Globus pallidus (tissue), 1 donor: ENCODE data around the gene HTR4.

Experiments
- DNase-seq: peaks from one replicate; pipeline ENCODE4 v3.0.0-alpha.2; 2015; ENCODE audit warnings: low spot score

The HTR4 gene

GRCh38 chr5:148663509-148663908 is 9.2 kb upstream of the HTR4 start:
- no peak for DNase-seq

DNA sequence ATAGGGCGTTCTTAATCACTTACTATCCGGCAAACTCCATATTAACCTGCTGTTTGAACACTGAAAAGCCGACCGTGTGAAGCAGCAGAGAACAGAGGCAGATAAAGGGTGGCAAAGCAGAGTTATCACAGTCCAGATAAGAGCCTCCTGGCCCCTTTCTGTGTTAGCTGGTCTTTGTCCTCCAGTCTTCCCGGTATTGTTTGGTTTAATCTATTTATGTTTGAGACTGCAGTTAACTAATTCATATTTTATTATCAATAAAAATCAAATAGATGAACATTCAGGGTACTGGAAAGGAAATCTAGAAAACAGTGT is 6.0 kb upstream of the HTR4 start:
- no peak for DNase-seq

- DNase-seq: no peak
These were observed 5.5 kb upstream of the HTR4 start for GRCh38 chr5:148659641-148660345.

DNA sequence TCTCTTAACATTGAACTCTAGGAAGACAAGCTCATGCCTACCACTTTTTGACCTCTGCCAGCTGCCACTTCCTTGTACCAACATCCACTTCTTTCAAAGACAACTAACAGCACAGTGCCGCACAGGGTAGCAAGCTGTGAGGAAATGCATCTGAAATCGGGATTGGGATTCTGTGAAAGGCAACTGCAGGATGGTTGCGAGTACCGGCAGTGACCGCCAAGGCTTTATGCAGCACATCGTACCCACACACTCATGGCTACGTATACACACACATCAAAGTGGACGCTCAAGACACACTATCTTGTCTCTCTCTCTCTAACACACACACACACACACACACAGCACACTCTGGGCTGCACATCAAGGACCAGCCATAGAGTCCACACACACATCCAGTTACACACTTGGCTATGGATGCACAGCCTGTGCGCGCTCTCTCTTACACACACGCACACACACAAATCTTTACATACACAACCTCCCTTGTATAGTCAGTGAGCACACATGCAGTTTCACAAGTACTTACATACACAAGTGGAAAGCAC is 964 bp downstream of the HTR4 start:
- DNase-seq: no peak

- no peak for DNase-seq
These were observed 2.8 kb downstream of the HTR4 start for GRCh38 chr5:148651528-148651927.

GRCh38 chr5:148645527-148645926 is 8.8 kb downstream of the HTR4 start:
- no peak for DNase-seq

GRCh38 chr5:148641735-148642134 is 12.6 kb downstream of the HTR4 start:
- DNase-seq: no peak

- no peak for DNase-seq
These were observed 13.9 kb downstream of the HTR4 start for GRCh38 chr5:148640471-148640870.

DNA sequence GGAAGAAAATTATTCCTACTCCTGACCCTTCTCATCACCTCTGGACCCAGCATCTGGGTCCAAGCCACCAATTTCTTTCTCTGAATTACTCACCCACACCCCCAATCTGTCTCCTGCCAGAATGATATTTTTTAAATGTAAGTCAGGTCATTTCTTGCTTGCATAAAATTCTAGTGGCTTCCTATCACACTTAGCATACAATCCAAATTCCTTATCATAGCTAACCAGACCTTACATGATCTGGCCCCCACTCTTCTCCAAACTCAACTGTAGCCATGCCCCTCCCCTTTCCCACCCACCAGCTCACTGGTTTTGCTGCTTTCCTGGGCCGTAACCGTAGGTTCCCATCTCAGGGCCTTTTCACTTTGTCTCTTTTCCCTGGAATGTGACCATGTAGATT is 15.2 kb downstream of the HTR4 start:
- no peak for DNase-seq

- no peak for DNase-seq
These were observed 18.0 kb downstream of the HTR4 start for GRCh38 chr5:148636353-148636752.

DNA sequence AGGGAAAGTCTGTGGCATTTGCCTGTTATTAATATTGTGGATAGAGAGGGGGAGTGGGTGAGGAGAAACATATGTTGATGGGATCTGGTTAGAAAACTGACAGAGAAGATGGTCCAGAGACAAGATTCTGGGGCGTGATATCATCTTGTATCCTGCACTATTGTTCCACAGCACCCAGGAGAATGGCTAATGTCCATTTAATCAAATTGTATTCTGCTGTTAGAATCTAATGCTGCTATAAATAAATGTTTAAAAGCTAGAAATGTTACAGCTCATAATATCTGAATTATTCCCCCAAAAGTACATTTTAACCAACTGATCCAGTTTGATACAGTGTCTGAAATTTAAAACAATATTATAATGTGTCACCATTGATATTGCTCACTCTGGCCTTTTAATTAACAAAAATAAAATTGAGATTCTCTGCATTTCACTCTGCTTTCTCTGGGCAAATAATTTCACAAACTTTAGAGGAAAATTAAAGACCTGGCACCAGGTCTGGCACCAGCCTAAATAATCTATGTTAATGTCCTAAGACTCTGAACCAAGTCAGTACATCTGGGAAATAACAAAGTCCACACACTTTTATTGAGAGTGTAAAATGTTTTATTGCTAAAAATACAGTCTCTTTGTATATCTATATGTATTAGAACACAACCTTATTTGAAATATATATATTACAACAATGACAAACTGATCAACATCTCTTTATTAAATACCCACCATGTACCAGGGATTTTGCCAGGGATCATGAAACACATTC is 18.8 kb downstream of the HTR4 start:
- DNase-seq: no peak

GRCh38 chr5:148633067-148633377 is 21.3 kb downstream of the HTR4 start:
- no peak for DNase-seq

- DNase-seq: no peak
These were observed 21.9 kb downstream of the HTR4 start for GRCh38 chr5:148632255-148633066.

- no peak for DNase-seq
These were observed 27.3 kb downstream of the HTR4 start for GRCh38 chr5:148626986-148627385.

- DNase-seq: no peak
These were observed 28.2 kb downstream of the HTR4 start for GRCh38 chr5:148626081-148626613.

DNA sequence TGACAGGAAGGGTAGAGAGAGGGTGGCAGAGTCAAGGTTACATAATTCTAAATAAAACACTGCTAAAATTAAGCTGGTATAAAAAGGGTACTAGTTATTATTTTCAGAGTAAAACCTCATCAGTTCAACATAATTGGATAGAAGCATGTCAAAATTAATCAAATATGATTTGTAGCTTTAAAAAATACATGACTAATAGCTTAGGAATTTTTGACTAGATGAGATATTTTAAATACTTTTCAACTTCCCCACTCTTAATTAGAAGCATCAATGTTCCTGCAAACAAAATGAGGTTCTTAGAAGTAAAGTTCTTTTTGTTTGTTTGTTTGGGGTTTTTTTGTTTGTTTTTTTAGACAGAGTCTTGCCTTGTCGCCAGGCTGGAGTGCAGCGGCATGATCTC is 29.1 kb downstream of the HTR4 start:
- DNase-seq: no peak

DNA sequence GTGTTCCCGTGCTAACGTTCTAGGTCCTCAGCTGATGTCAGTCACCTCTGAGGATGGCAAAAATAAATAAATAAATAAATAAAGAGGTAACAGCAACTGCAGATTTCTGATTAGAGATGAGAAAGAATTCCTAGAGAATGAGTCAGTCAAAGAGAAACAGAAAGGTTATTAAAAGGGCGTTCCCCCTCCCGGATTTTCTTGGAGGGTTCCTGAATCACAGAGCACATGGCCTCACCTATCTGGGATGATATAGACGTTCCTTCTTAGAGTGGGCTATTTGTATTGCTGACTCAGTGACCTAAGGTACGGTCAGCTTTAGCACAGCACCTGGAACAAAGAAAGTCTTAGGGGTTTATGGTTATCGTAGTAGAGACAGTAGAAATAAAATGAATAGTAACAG is 30.6 kb downstream of the HTR4 start:
- DNase-seq: no peak

DNA sequence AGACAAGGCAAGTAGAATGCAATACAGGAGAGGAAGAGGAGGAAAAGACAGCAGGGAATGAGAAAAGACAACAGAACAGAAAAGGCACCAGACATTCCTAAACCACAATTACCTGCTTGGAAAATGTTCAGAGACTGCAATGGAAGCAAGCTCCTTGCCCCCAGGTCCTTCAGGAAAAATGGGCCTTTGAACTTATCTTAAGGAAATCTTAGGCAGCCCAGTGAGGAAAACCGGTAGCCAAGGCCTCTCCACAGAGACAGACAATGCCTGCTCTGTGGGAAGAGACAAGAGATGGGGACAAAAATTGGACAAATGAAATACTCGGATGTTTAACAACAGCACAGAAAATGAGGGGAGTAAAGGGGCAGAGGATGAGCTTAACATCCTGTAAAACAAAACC is 31.2 kb downstream of the HTR4 start:
- no peak for DNase-seq

DNA sequence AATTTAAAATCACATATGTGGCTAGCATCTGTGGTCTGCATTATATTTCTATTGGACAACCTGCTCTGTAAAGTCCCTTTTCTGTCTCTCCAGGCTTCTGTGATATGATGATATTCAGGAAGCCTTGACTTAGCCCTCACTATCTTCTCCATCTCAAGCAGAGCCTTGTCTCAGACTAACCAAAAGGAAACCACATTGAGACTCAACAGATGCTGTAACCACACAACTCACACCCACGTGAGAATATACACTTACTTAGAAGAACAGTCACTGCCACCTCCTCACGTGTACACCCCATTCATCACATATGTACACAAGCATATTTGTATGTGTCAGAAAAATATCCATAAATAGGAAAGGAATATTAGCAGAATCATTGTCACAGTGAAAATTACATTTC is 33.6 kb downstream of the HTR4 start:
- no peak for DNase-seq

DNA sequence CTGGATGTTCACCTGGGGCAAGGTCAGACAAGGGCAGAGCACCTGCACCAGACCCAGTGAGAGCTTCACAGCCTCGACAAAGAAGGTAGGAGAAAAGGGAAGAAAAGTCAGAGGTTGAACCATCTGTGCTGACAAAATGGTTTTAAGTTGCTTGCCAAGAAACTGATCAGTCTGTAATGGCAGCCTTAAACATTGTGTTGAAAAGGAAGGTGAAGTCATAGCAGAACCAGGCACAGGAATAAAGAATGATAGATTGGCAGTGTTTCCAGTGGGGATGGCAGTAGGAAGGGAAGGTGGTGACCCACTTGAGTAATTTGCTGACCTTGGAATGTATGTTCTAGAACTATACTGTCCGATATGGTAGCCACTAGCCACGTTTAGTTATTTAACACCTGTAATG is 34.2 kb downstream of the HTR4 start:
- no peak for DNase-seq

DNA sequence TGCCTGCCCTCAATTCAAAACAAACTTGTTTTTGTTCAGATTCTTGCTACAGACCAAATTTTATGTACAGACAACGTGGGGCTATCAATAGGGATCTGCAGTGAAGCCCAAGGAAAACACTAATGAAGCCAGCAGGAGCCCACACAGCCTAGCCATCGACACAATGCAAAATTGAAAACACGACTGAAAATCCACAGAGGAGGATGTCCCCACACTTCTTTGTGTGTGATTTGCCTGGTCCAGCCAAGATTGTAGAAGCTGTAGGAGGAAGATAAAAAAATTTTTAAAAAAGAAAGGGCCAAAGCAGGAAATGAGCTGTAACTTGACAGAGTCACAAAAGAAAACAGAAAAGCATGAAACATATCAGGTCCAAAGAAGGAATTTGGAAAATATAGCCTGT is 34.8 kb downstream of the HTR4 start:
- no peak for DNase-seq

DNA sequence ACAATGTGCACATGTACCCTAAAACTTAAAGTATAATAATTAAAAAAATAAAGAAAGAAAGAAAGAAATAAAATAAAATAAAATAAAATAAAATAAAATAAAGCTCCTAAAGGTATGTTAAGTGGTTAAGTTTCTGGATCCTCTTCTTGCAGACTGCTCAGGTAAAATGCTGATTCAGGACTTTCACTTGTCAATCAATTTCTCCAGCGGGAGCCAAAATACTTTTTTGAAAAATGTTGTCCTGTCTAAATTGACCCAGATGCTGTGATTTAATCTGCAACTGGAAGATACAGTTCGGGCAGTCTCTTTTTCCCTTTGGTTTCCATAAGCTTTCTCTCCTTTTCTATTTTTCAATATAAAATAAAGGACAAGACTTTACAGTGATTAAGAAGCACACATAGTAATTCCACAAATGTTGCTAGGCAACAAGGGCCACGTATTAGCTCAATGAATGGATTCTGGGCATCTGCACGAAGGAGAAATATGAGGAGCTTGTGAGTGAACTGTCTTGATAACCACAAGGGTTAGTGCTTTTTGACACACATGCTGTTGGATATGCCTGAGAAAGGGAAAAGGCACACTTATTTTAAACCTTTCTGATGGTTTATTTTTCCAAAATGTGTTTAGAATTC is 38.6 kb downstream of the HTR4 start:
- no peak for DNase-seq
